ENCODE results near the gene IKBKE.

GRCh38 chr1:206421616-206422340 is 48.5 kb upstream of the IKBKE start:
- no peak for TF ChIP-seq SUZ12 (IDR thresholded peaks at IDR 0.05; ENCODE audit: extremely low read depth, insufficient read depth, insufficient read length)
- TF ChIP-seq YY1 (IDR thresholded peaks at IDR 0.05; ENCODE audit: insufficient read depth, insufficient read length) = no peak

Data from NT2/D1 (cell line).